Adipose tissue (tissue), 3 donors: ENCODE measurements around the gene PHTF1. TPM values are rescaled to one million over a fixed set of nuclear protein-coding genes. Genes with fewer than 3 reads are reported as not detected.

Experiments
- H3K27ac ChIP-seq: one replicate; pipeline ENCODE4 v1.5.1; 2013; ENCODE audit warnings: low read depth, low read length
- WGBS, 3 donors: extraction: QIAGEN DNeasy Blood & Tissue Kit; methylation state at CpG; one replicate each; pipeline ENCODE4 v1.1.7; 2013; 5-methylcytosine and 5-hydroxymethylcytosine counted together
- polyA plus RNA-seq, 3 donors: library from polyadenylated mRNA; stranded (reverse); fragments of 200-250 nt; gene quantifications; one replicate each; pipeline ENCODE4 v1.2.3, GENCODE V29; 2013
- donor health status: healthy with polysubstance abuse.
- donor health status: Bipolar disorder and iron deficiency.
- donor health status: healthy.

Gene PHTF1
- polyA plus RNA-seq, 3 donors = 4.4 to 8.2 (median 6.1) TPM

GRCh38 chr1:113648478-113648877 lies 110.8 kb downstream of the PHTF1 start:
- H3K27ac ChIP-seq = no peak overlapping the region

GRCh38 chr1:113647164-113647563 lies 112.1 kb downstream of the PHTF1 start:
- 100% methylated on average over 1 of the region's 1 CpG for WGBS, 3 donors
- H3K27ac ChIP-seq = no peak overlapping the region

Other genes with a start within 250 kb of the PHTF1 start
- 1 to 10 TPM; 3.6 to 5.6 (median 4.2) TPM for gene RSBN1, start 53.0 kb upstream of the PHTF1 start, polyA plus RNA-seq
- gene PTPN22, start 112.2 kb upstream of the PHTF1 start, polyA plus RNA-seq = 1 to 10 TPM in 1 of 3 donors, under 1 TPM in 2; 0.60 to 1.2 (median 0.79) TPM
- 10 to 100 TPM in 1 of 3 donors, 1 to 10 TPM in 1, under 1 TPM in 1; 0.11 to 14.3 (median 1.2) TPM for gene BCL2L15, start 128.1 kb upstream of the PHTF1 start, polyA plus RNA-seq
- gene AP4B1, start 145.3 kb upstream of the PHTF1 start, polyA plus RNA-seq = 10 to 100 TPM in 2 of 3 donors, 1 to 10 TPM in 1; 7.2 to 10.6 (median 10.2) TPM
- gene DCLRE1B, start 145.8 kb upstream of the PHTF1 start, polyA plus RNA-seq = 1 to 10 TPM; 1.2 to 2.6 (median 1.7) TPM
- gene HIPK1, start 169.8 kb upstream of the PHTF1 start, polyA plus RNA-seq = 10 to 100 TPM in 2 of 3 donors, 1 to 10 TPM in 1; 8.4 to 24.7 (median 15.7) TPM
- 100 to 1,000 TPM in 1 of 3 donors, 10 to 100 TPM in 2; 15.7 to 139 (median 59.0) TPM for gene OLFML3, start 220.0 kb upstream of the PHTF1 start, polyA plus RNA-seq